Measurements from ENCODE around the gene ENTREP3. TPM values are rescaled to one million over a fixed set of nuclear protein-coding genes. Genes with fewer than 3 reads are reported as not detected.
A peak's percentile ranks its signal among the peaks of the same experiment; 100 is the strongest.

Gene ENTREP3
- total RNA-seq, 3 donors from 2014 or later (not counting 1 experiment from before 2014, with no cell fraction given), result 6.9 to 10.0 (median 8.9) TPM

- Histone ChIP-seq H3K4me3 (ENCODE audit: low read length) (no peak overlapping the region), H3K4me1 (ENCODE audit: control insufficient read depth, insufficient read depth, low read length) (peaks cover 26% of the 10 kb centered on the region), H3K27me3 (ENCODE audit: control insufficient read depth, insufficient read depth, low read length) (no peaks in the 10 kb centered on the region), H3K36me3 (ENCODE audit: control insufficient read depth, insufficient read depth, low read length) (no peaks in the 10 kb centered on the region), H3K9me3 (ENCODE audit: control insufficient read depth, insufficient read depth, low read length) (no peaks in the 10 kb centered on the region), H3K27ac (ENCODE audit: low read length) (no peak overlapping the region)
- TF ChIP-seq, protein P1, sequence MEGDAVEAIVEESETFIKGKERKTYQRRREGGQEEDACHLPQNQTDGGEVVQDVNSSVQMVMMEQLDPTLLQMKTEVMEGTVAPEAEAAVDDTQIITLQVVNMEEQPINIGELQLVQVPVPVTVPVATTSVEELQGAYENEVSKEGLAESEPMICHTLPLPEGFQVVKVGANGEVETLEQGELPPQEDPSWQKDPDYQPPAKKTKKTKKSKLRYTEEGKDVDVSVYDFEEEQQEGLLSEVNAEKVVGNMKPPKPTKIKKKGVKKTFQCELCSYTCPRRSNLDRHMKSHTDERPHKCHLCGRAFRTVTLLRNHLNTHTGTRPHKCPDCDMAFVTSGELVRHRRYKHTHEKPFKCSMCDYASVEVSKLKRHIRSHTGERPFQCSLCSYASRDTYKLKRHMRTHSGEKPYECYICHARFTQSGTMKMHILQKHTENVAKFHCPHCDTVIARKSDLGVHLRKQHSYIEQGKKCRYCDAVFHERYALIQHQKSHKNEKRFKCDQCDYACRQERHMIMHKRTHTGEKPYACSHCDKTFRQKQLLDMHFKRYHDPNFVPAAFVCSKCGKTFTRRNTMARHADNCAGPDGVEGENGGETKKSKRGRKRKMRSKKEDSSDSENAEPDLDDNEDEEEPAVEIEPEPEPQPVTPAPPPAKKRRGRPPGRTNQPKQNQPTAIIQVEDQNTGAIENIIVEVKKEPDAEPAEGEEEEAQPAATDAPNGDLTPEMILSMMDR (IDR thresholded peaks at IDR 0.05), result no peak
- 100% methylated on average over 3 of the region's 4 CpGs for WGBS (ENCODE audit: insufficient coverage)
- Mint-ChIP-seq H3K27ac (peak overlapping the region; percentile 92 to 96), H3K27me3 (ENCODE audit: low read depth in 2 of 2) (no peaks in the 10 kb centered on the region), H3K4me3 (peak overlapping the region; percentile 49), H3K4me1 (peaks cover 25 to 33% of the 10 kb centered on the region in 2 donors), H3K9me3 (no peaks in the 10 kb centered on the region), H3K36me3 (no peaks in the 10 kb centered on the region)
- intact Hi-C loops (cut with micrococcal nuclease), result no loop called here
- no peak for ATAC-seq
- no peak for DNase-seq
These were observed 44.8 kb downstream of the ENTREP3 start for GRCh38 chr1:155210314-155211104.

- peaks cover 25 to 33% of the 10 kb centered on the region in 2 donors for H3K4me1 Mint-ChIP-seq
- Histone ChIP-seq H3K9me3 (ENCODE audit: control insufficient read depth, insufficient read depth, low read length) (no peaks in the 10 kb centered on the region), H3K27me3 (ENCODE audit: control insufficient read depth, insufficient read depth, low read length) (no peaks in the 10 kb centered on the region), H3K36me3 (ENCODE audit: control insufficient read depth, insufficient read depth, low read length) (no peaks in the 10 kb centered on the region), H3K4me3 (ENCODE audit: low read length) (peak overlapping the region; percentile 81), H3K27ac (ENCODE audit: low read length) (peak overlapping the region; percentile 100), H3K4me1 (ENCODE audit: control insufficient read depth, insufficient read depth, low read length) (peaks cover 26% of the 10 kb centered on the region)
- H3K4me3 Mint-ChIP-seq, result peak overlapping the region; percentile 94
- no peaks in the 10 kb centered on the region for H3K36me3 Mint-ChIP-seq
- H3K27me3 Mint-ChIP-seq (ENCODE audit: low read depth in 2 of 2), result no peaks in the 10 kb centered on the region
- H3K9me3 Mint-ChIP-seq, result no peaks in the 10 kb centered on the region
- no peak for ATAC-seq
- no peak for DNase-seq
- TF ChIP-seq, protein P1 (IDR thresholded peaks at IDR 0.05), result no peak
- 6% methylated on average over 13 of the region's 13 CpGs for WGBS (ENCODE audit: insufficient coverage)
- H3K27ac Mint-ChIP-seq, result peak overlapping the region; percentile 92 to 96
- intact Hi-C loops (cut with micrococcal nuclease), result loop anchor here (5.0 kb wide), 1 partner anchor 383 kb away; no protein-coding TSS in a partner anchor
These were observed 46.0 kb downstream of the ENTREP3 start for GRCh38 chr1:155209312-155209721.

DNA sequence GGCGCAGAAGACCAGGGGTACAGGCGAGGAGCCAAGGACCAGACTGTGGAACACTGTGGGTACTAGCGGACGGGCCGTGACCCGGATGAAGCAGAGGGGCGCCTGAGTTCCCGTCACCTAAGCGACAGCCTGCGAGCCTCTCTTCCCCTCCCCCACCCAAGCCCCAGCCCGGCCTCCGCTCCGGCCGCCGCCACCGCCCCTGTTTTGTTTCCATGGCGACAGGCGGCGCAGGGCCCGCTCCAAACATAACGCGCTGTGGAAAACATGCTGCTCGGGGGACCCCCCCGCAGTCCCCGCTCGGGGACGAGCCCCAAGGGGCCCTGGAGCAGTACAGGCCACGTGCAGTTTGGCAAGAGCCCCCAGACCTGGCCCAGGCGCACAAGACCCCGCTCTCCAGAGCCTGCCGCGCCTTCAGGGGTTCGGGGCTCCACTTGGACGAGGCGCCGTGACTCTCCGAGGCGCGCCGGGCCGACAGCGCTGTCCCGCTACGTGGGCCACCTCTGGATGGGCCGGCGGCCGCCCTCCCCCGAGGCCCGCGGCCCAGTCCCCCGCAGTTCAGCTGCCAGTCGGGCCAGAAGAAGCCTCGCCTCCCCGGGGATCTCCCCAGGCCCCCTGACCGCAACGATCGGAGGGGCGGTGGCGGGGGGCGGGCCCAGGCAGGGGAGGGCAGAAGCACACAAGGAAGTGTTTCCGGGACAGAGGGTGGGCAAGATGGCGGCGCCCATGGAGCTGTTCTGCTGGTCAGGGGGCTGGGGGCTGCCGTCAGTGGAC lies 46.6 kb downstream of the ENTREP3 start, which contains the start of gene MTX1:
Gene MTX1, plus strand, starts transcription at position 155 of the 771 bp plus-strand sequence. Its CDS starts 110 bp downstream, at position 265.
- no peaks in the 10 kb centered on the region for H3K9me3 ChIP-seq (ENCODE audit: control insufficient read depth, insufficient read depth, low read length)
- Mint-ChIP-seq H3K9me3 (no peaks in the 10 kb centered on the region), H3K27me3 (ENCODE audit: low read depth in 2 of 2) (no peaks in the 10 kb centered on the region), H3K4me3 (peak within 1 kb of the TSS; percentile 94), H3K36me3 (no peaks in the 10 kb centered on the region), H3K27ac (peak within 1 kb of the TSS; percentile 92 to 96), H3K4me1 (peaks cover 25 to 33% of the 10 kb centered on the region in 2 donors)
- H3K27ac ChIP-seq (ENCODE audit: low read length), result peak within 1 kb of the TSS; percentile 100
- TF ChIP-seq, protein P1 (IDR thresholded peaks at IDR 0.05), result no peak
- peak; percentile 88 to 93 for DNase-seq
- no peaks in the 10 kb centered on the region for H3K27me3 ChIP-seq (ENCODE audit: control insufficient read depth, insufficient read depth, low read length)
- peak within 1 kb of the TSS; percentile 81 for H3K4me3 ChIP-seq (ENCODE audit: low read length)
- under 1% methylated on average over 64 of the region's 64 CpGs for WGBS (ENCODE audit: insufficient coverage)
- ATAC-seq, result peak; percentile 80 to 94 (median 86)
- H3K4me1 ChIP-seq (ENCODE audit: control insufficient read depth, insufficient read depth, low read length), result peaks cover 26% of the 10 kb centered on the region
- intact Hi-C loops (cut with micrococcal nuclease), result loop anchor here (5.0 kb wide), 1 partner anchor 384 kb away; no protein-coding TSS in a partner anchor
- H3K36me3 ChIP-seq (ENCODE audit: control insufficient read depth, insufficient read depth, low read length), result no peaks in the 10 kb centered on the region

Measured in natural killer cell (primary cell).